OCI-LY1 (cell line): Measurements from ENCODE around the gene KRTAP10-10.
"Not testable (repeated sequence)": the region's sequence is repeated elsewhere in the genome, so short reads cannot be mapped to it uniquely, and the experiment has no call there.

Experiments used
- H2AFZ ChIP-seq: fragments of 200-600 bp; sonication (generic), shearing (Covaris generic); 2 replicates; pipeline ENCODE4 v1.6.0; 2014; ENCODE audit warnings: antibody characterized with exemption, mild to moderate bottlenecking, low read length
- H3F3A ChIP-seq: fragments of 200-600 bp; sonication (generic), shearing (Covaris generic); 2 replicates; pipeline ENCODE4 v1.6.0; 2014; ENCODE audit warnings: mild to moderate bottlenecking, antibody characterized with exemption, low read length, moderate library complexity; ENCODE audit not compliant: insufficient read depth
- H3K27ac ChIP-seq: fragments of 200-600 bp; sonication (generic); 2 replicates; pipeline ENCODE4 v1.5.1; 2014; ENCODE audit warnings: low read length, mixed run types, mild to moderate bottlenecking, low read depth; ENCODE audit not compliant: poor library complexity, severe bottlenecking
- H3K27me3 ChIP-seq: fragments of 200-600 bp; sonication (generic); 2 replicates; pipeline ENCODE4 v1.6.0; 2014; ENCODE audit warnings: antibody characterized with exemption, mild to moderate bottlenecking, low read length, moderate library complexity; ENCODE audit not compliant: insufficient read depth
- H3K36me3 ChIP-seq: fragments of 200-600 bp; sonication (generic); 2 replicates; pipeline ENCODE4 v1.6.1; 2014; ENCODE audit warnings: mild to moderate bottlenecking, antibody characterized with exemption, low read length, moderate library complexity, mixed read lengths; ENCODE audit not compliant: insufficient read depth
- H3K4me1 ChIP-seq: fragments of 200-600 bp; sonication (generic); 2 replicates; pipeline ENCODE4 v1.5.1; 2014; ENCODE audit warnings: mild to moderate bottlenecking, low read length, moderate library complexity; ENCODE audit not compliant: insufficient read depth, severe bottlenecking
- H3K4me2 ChIP-seq: fragments of 200-600 bp; sonication (generic), shearing (Covaris generic); 2 replicates; pipeline ENCODE4 v1.6.1; 2014; ENCODE audit warnings: low read length
- H3K4me3 ChIP-seq: fragments of 200-600 bp; sonication (generic); 2 replicates; pipeline ENCODE4 v1.5.1; 2014; ENCODE audit warnings: low read length, low read depth, mild to moderate bottlenecking, mixed read lengths; ENCODE audit not compliant: poor library complexity, severe bottlenecking
- H3K79me2 ChIP-seq: fragments of 200-600 bp; shearing (Covaris generic); 2 replicates; pipeline ENCODE4 v1.6.1; 2016; ENCODE audit warnings: mixed run types, low read length, mixed read lengths; ENCODE audit not compliant: insufficient read depth
- H3K9ac ChIP-seq: fragments of 200-600 bp; sonication (generic), shearing (Covaris generic); 2 replicates; pipeline ENCODE4 v1.6.1; 2014; ENCODE audit warnings: mild to moderate bottlenecking, low read length, mixed read lengths
- H3K9me2 ChIP-seq: fragments of 200-600 bp; sonication (generic), shearing (Covaris generic); 2 replicates; pipeline ENCODE4 v1.6.1; 2014; ENCODE audit warnings: low read depth, mild to moderate bottlenecking, low read length, mixed read lengths
- H3K9me3 ChIP-seq: fragments of 200-600 bp; shearing (Covaris generic); 2 replicates; pipeline ENCODE4 v1.6.1; 2014; ENCODE audit warnings: low read length, mixed read lengths
- H4K20me1 ChIP-seq: fragments of 200-600 bp; sonication (generic), shearing (Covaris generic); 2 replicates; pipeline ENCODE4 v1.6.0; 2016; ENCODE audit warnings: mild to moderate bottlenecking, low read length; ENCODE audit not compliant: insufficient read depth
- CTCF ChIP-seq: fragments of 200-600 bp; sonication (generic), shearing (Covaris generic); IDR thresholded peaks from 2 replicates; pipeline ENCODE4 v1.5.1; 2017; ENCODE audit warnings: mild to moderate bottlenecking, antibody characterized with exemption, low read length, moderate library complexity, mixed read lengths
- EZH2 ChIP-seq: fragments of 200-600 bp; sonication (generic), shearing (Covaris generic); IDR thresholded peaks from 2 replicates; pipeline ENCODE4 v1.8.0; 2017; ENCODE audit warnings: borderline replicate concordance, mixed run types, mild to moderate bottlenecking, antibody characterized with exemption, low read length, moderate library complexity, mixed read lengths

KRTAP10-10 gene

GRCh38 chr21:44596068-44596725 lies 41.0 kb upstream of the KRTAP10-10 start:
- Histone ChIP-seq H4K20me1 (no peaks in the 10 kb centered on the region), H3F3A (no peaks in the 10 kb centered on the region), H3K79me2 (no peaks in the 10 kb centered on the region), H3K4me2 (no peak overlapping the region), H3K4me1 (no peaks in the 10 kb centered on the region), H3K9me2 (no peaks in the 10 kb centered on the region), H3K9ac (no peak overlapping the region), H3K36me3 (no peaks in the 10 kb centered on the region), H3K27ac (no peak overlapping the region), H3K9me3 (no peaks in the 10 kb centered on the region), H2AFZ (no peak overlapping the region), H3K27me3 (no peaks in the 10 kb centered on the region), H3K4me3 (no peak overlapping the region)
- TF ChIP-seq CTCF: no peak
- TF ChIP-seq EZH2: no peak

- no peaks in the 10 kb centered on the region for H3K36me3 ChIP-seq
- no peaks in the 10 kb centered on the region for H3F3A ChIP-seq
- H3K9me2 ChIP-seq: no peaks in the 10 kb centered on the region
- no peak overlapping the region for H2AFZ ChIP-seq
- H4K20me1 ChIP-seq: no peaks in the 10 kb centered on the region
- no peak overlapping the region for H3K9ac ChIP-seq
- H3K4me1 ChIP-seq: no peaks in the 10 kb centered on the region
- H3K4me2 ChIP-seq: no peak overlapping the region
- H3K9me3 ChIP-seq: no peaks in the 10 kb centered on the region
- no peak overlapping the region for H3K4me3 ChIP-seq
- H3K27me3 ChIP-seq: no peaks in the 10 kb centered on the region
- no peak overlapping the region for H3K27ac ChIP-seq
- TF ChIP-seq CTCF: no peak
- TF ChIP-seq EZH2: no peak
- no peaks in the 10 kb centered on the region for H3K79me2 ChIP-seq
Observed at GRCh38 chr21:44598061-44598460, 39.1 kb upstream of the KRTAP10-10 start.

GRCh38 chr21:44599264-44600029 lies 37.7 kb upstream of the KRTAP10-10 start:
- H3K9me3 ChIP-seq: no peaks in the 10 kb centered on the region
- no peaks in the 10 kb centered on the region for H3K9me2 ChIP-seq
- no peaks in the 10 kb centered on the region for H3K4me1 ChIP-seq
- H3K79me2 ChIP-seq: no peaks in the 10 kb centered on the region
- H3K27me3 ChIP-seq: no peaks in the 10 kb centered on the region
- no peaks in the 10 kb centered on the region for H4K20me1 ChIP-seq
- H3K36me3 ChIP-seq: no peaks in the 10 kb centered on the region
- H3K4me3 ChIP-seq: no peak overlapping the region
- no peak overlapping the region for H3K4me2 ChIP-seq
- no peak overlapping the region for H2AFZ ChIP-seq
- no peaks in the 10 kb centered on the region for H3F3A ChIP-seq
- no peak overlapping the region for H3K27ac ChIP-seq
- TF ChIP-seq EZH2: no peak
- no peak for TF ChIP-seq CTCF
- no peak overlapping the region for H3K9ac ChIP-seq

- H3K27ac ChIP-seq, H3K27me3 ChIP-seq, H4K20me1 ChIP-seq: not testable (repeated sequence)
Observed at GRCh38 chr21:44600118-44600978, 36.8 kb upstream of the KRTAP10-10 start, which contains the start of gene KRTAP10-7. Gene KRTAP10-7 (plus strand): TSS chr21:44600597. CDS start chr21:44600622, 25 bp downstream.

GRCh38 chr21:44601091-44601490 lies 36.1 kb upstream of the KRTAP10-10 start:
- H3K9me2 ChIP-seq, H3K4me3 ChIP-seq, H3K36me3 ChIP-seq, H3K79me2 ChIP-seq, H3F3A ChIP-seq, H3K27ac ChIP-seq, H3K27me3 ChIP-seq, H3K9me3 ChIP-seq, H3K9ac ChIP-seq, H2AFZ ChIP-seq, H4K20me1 ChIP-seq, H3K4me2 ChIP-seq, H3K4me1 ChIP-seq: not testable (repeated sequence)

More at GRCh38 chr21:44600118-44600978, 36.8 kb upstream of the KRTAP10-10 start, which contains the start of gene KRTAP10-7:
- not testable (repeated sequence) for H2AFZ ChIP-seq, H3K4me2 ChIP-seq, H3K79me2 ChIP-seq, H3K9ac ChIP-seq, H3K36me3 ChIP-seq, H3F3A ChIP-seq, H3K9me3 ChIP-seq, H3K9me2 ChIP-seq, H3K4me3 ChIP-seq, H3K4me1 ChIP-seq
